ENCODE data around the gene GRM7.

Gene GRM7

GRCh38 chr3:7607083-7607482 is 746.2 kb downstream of the GRM7 start:
- no peak for DNase-seq

GRCh38 chr3:7607676-7608075 is 746.8 kb downstream of the GRM7 start:
- DNase-seq = no peak

GRCh38 chr3:7610634-7611033 is 749.7 kb downstream of the GRM7 start:
- no peak for DNase-seq

GRCh38 chr3:7615043-7615442 is 754.1 kb downstream of the GRM7 start:
- DNase-seq = no peak

DNA sequence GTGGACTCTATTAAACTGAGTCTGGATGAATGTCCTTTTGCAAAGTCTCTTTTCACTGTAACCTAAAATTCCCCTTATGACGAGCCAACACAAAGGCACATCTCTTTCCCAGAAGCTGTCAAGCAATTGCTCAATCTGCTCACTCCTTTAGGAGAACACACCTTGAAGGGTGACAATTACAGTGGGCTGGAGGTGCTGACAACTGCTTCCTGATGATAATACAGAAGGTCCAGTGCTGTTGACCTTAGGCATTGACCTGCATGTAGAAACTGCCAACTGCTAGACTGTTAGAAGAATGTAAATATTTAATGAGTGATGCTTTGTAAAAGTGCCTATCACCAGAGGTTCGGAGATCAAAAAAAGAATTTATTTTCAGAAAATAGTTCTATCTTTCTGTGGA is 757.7 kb downstream of the GRM7 start:
- DNase-seq = no peak

DNA sequence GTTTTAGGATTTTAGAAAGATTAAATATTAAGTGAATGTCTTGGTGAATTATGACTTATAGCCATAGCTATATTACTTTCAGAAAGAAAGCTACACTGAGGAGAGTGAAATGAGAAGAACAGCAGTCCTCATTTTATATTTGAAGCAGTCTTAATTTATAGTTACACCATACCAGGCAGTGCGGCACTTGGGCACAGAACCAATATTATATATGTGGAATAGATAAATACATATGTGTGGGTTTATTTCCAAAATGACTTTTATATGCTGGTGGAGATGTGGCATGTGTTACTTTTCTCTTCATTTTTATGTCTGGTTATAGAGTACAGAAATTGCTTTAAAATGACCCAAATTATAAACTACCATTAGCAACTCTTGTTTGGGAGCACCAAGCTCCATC is 759.5 kb downstream of the GRM7 start:
- DNase-seq = no peak

DNA sequence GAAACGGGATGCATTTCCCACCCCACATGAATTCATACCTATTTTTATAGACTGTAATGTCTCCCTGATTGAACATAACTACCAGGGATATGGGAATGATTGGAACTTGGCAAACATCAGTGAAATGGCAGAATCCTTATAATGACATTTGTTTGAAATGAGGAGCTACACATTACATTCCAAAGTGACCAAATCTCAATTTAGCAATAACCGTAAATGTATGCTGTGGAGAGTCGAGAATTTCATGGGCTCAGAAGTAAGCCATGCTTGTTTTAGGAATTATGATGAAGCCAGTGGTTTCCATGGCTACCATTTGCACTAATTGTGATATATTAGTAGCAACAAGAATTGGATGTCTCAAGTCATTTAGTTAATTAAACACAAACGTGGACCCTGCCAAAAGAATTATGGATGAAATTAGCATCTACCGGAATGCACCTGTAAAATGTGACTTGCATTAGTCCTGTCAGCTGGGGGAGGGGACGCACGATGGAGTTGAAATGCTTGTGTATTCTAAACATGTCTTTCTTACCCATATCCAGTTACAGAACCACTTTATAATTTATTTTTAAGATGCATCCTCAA is 760.2 kb downstream of the GRM7 start:
- no peak for DNase-seq

GRCh38 chr3:7621651-7622050 is 760.7 kb downstream of the GRM7 start:
- no peak for DNase-seq

- no peak for DNase-seq
Observed at GRCh38 chr3:7625021-7625420, 764.1 kb downstream of the GRM7 start.

- no peak for DNase-seq
Observed at GRCh38 chr3:7630351-7630911, 769.5 kb downstream of the GRM7 start.

GRCh38 chr3:7630925-7631324 is 770.0 kb downstream of the GRM7 start:
- DNase-seq = peak; percentile 39

- DNase-seq = no peak
Observed at GRCh38 chr3:7632305-7632704, 771.4 kb downstream of the GRM7 start.

- DNase-seq = no peak
Observed at GRCh38 chr3:7637694-7638093, 776.8 kb downstream of the GRM7 start.

GRCh38 chr3:7638103-7638502 is 777.2 kb downstream of the GRM7 start:
- no peak for DNase-seq

GRCh38 chr3:7640787-7641186 is 779.9 kb downstream of the GRM7 start:
- no peak for DNase-seq

GRCh38 chr3:7646851-7647250 is 785.9 kb downstream of the GRM7 start:
- no peak for DNase-seq

DNA sequence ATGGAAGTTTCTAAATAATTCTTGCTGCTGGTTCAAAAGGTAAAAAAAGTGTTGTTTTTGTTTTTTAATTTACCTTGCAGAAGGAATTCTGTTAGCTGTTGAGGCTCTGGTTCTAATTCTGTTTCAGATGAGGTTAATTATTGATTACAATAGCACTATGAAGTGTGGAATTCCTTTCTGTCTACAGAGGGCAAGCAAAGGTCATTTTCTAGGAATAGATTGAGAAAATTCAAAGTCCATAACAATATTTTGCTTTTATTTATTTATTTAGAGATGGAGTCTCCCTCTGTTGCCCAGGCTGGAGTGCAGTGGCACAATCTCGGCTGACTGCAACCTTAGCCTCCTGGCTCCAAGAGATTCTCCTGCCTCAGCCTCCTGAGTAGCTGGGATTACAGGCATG is 789.6 kb downstream of the GRM7 start:
- no peak for DNase-seq

- DNase-seq = no peak
Observed at GRCh38 chr3:7651274-7651673, 790.4 kb downstream of the GRM7 start.

DNA sequence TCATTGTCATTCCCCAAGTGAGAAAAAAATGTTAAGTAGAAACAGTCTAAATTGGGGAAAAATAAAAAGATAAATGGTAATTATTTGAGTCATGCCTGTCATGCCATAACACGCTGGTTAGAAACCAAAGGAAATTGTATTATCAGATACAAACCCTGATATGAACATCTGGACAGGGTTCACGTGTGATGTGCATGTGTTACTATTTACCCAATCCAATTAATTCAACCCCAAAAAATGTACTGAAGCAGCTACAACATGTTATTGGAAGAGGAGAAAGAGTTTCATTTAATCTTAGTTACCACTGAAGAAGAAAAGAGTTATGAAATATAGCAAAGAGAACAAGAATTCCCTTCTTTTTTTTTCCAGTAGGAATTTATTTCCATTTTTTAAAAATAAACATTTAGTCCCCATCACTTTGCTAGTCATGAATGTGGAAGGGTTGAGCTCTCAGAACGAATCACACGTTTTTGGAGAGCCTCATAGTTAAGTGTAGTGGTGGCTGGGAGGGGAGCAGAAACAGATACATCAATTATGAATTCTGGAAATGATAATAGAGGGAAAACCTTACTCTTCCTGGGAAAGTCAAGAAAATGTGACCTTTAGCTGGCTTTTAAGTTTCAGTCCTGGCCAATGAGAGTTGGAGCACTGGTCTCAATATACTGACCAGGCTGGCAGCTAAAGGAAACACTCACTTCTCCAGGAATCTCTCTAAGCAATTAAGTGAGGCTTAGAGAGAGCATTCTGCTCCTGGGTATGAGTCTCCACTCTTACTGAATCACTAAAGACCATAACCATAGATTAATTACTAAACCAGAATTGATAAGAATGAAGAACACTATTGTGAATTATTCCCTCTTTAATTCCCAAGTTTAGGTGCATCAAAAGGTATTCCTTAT is 796.5 kb downstream of the GRM7 start:
- DNase-seq = no peak

GRCh38 chr3:7658294-7658693 is 797.4 kb downstream of the GRM7 start:
- no peak for DNase-seq

DNA sequence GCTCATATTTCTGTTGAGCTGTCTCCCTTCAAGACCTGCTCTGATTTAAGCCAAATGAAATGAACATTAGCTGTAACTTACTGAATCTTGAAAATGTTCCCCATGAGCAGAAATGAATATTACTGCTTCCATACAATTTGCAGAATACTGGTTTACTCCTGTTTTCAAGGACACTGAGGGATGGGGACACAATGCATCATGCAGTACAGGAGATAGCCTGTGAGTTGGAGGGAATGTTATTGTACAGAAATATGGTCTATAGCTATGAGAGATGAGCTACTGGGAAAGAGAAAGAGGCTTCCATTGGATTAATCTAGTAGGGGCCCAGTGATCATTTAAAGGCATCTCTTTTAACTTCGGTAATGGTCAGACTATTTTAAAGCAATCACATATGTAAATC is 798.2 kb downstream of the GRM7 start:
- DNase-seq = no peak

DNA sequence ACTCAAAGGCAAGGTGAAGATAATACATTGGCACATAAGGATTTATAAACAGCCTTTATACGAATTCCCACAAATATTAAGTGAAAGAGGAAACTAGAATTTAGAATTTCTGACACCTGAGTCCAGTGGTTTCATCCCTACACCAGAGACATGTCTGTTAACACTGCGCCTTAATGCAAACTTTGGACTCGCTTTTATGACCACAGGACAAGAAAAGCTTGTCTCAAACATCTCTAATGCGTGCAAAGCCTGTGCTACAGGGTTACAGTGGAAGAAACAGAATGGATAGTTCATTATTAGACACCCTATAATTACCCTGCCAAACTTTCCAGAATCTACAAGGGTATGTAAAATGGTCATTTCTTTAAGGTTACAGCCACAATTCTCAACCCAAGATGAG is 802.9 kb downstream of the GRM7 start:
- DNase-seq = no peak

GRCh38 chr3:7667774-7668173 is 806.9 kb downstream of the GRM7 start:
- DNase-seq = no peak

GRCh38 chr3:7669641-7670040 is 808.7 kb downstream of the GRM7 start:
- no peak for DNase-seq
